Activated CD4-positive, CD25-positive, alpha-beta regulatory T cell treated with anti-CD3 and anti-CD28 coated beads, Interleukin-2, amount 50 U/mL, for 24 hours (primary cell): ENCODE results near the gene IFITM5.
A peak's percentile ranks its signal among the peaks of the same experiment; 100 is the strongest.
"Not testable (repeated sequence)": the region's sequence is repeated elsewhere in the genome, so short reads cannot be mapped to it uniquely, and the experiment has no call there.

ENCODE experiments used
- ATAC-seq, 2 donors: fragments of 150-1000 bp; cut with Tn5 transposase; one replicate each; pipeline ENCODE4 v1.10.0; 2021; ENCODE audit warnings: mild to moderate bottlenecking in 1 of 2, moderate library complexity in 1 of 2

Gene IFITM5

GRCh38 chr11:293852-294661 lies 5.3 kb downstream of the IFITM5 start:
- no peak for ATAC-seq

- no peak for ATAC-seq
Measured at GRCh38 chr11:293271-293851, 6.0 kb downstream of the IFITM5 start.

- no peak for ATAC-seq
Measured at GRCh38 chr11:292211-293121, 6.9 kb downstream of the IFITM5 start.

- no peak for ATAC-seq
Measured at GRCh38 chr11:291281-292210, 7.8 kb downstream of the IFITM5 start.

- ATAC-seq = no peak
Measured at GRCh38 chr11:290621-291231, 8.6 kb downstream of the IFITM5 start.

GRCh38 chr11:289712-290620 lies 9.4 kb downstream of the IFITM5 start:
- no peak for ATAC-seq

GRCh38 chr11:289398-289711 lies 10.0 kb downstream of the IFITM5 start:
- ATAC-seq = no peak

- ATAC-seq = peak; percentile 47 to 54
Measured at GRCh38 chr11:288478-289397, 10.6 kb downstream of the IFITM5 start, which contains the start of gene PGGHG. TSS of gene PGGHG (plus strand) at chr11:289126. CDS start at chr11:289817, 691 bp downstream.

GRCh38 chr11:287821-288477 lies 11.4 kb downstream of the IFITM5 start:
- ATAC-seq = peak; percentile 23 to 48

- ATAC-seq = not testable (repeated sequence)
Measured at GRCh38 chr11:286977-287820, 12.1 kb downstream of the IFITM5 start.

- ATAC-seq = no peak
Measured at GRCh38 chr11:285894-286220, 13.5 kb downstream of the IFITM5 start.

- ATAC-seq = no peak
Measured at GRCh38 chr11:285021-285893, 14.1 kb downstream of the IFITM5 start.

GRCh38 chr11:284105-285020 lies 15.0 kb downstream of the IFITM5 start:
- ATAC-seq = no peak

- ATAC-seq = no peak
Measured at GRCh38 chr11:283405-284104, 15.8 kb downstream of the IFITM5 start.

- ATAC-seq = no peak
Measured at GRCh38 chr11:282630-283360, 16.5 kb downstream of the IFITM5 start.
